Mucosa of rectum (tissue), 2 donors: Measurements from ENCODE around the gene CHMP4B.

Source experiments
- H3K27ac ChIP-seq, 2 donors: one replicate each; pipeline ENCODE4 v1.7.0; 2013; ENCODE audit warnings: inconsistent platforms in 2 of 2, low read depth in 2 of 2, low read length in 2 of 2
- H3K27me3 ChIP-seq, 2 donors: one replicate each; pipeline ENCODE4 v1.7.0; 2013; ENCODE audit warnings: low read length in 2 of 2; ENCODE audit not compliant: control insufficient read depth in 2 of 2, insufficient read depth in 2 of 2
- H3K36me3 ChIP-seq, 2 donors: one replicate each; pipeline ENCODE4 v1.7.0; 2013; ENCODE audit warnings: low read length in 2 of 2; ENCODE audit not compliant: control insufficient read depth in 2 of 2, insufficient read depth in 2 of 2
- H3K4me1 ChIP-seq, 2 donors: one replicate each; pipeline ENCODE4 v1.7.0; 2013; ENCODE audit warnings: low read length in 2 of 2, mild to moderate bottlenecking in 1 of 2; ENCODE audit not compliant: control insufficient read depth in 2 of 2, insufficient read depth in 2 of 2
- H3K4me3 ChIP-seq, 2 donors: one replicate each; pipeline ENCODE4 v1.7.0; 2013; ENCODE audit warnings: low read length in 2 of 2
- H3K9ac ChIP-seq, 2 donors: one replicate each; pipeline ENCODE4 v1.7.0; 2013; ENCODE audit warnings: low read length in 2 of 2, low read depth in 1 of 2, mild to moderate bottlenecking in 1 of 2
- H3K9me3 ChIP-seq, 2 donors: one replicate each; pipeline ENCODE4 v1.7.0; 2013; ENCODE audit warnings: low read length in 2 of 2; ENCODE audit not compliant: control insufficient read depth in 2 of 2
- donor health status: healthy.
- donor health status: Normal muscosa, but diverticular disease.

The CHMP4B gene

DNA sequence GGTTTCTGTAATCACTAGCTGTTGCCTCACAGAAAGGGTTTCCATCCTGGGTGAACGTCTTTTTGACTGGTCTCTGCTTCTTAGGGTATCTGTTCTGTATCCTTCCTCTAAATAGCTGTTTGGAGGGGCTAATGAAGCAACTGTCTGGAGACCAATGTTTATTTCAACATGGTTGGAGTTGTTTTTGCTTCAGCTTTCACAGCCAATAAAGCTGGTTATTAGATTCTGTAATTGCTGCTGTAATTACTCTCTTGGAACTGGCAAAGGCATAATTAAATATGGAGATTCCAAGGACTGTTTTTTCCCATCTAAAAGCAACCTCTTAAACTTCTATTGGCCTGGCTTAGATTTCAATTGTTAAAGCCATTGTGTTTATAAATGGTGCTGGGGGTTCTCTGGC is 31.9 kb downstream of the CHMP4B start:
- no peak overlapping the region for H3K27ac ChIP-seq
- no peaks in the 10 kb centered on the region for H3K9me3 ChIP-seq
- peaks cover 63 to 64% of the 10 kb centered on the region in 2 donors for H3K4me1 ChIP-seq

GRCh38 chr20:33843854-33844253 is 32.7 kb downstream of the CHMP4B start:
- no peak overlapping the region for H3K27ac ChIP-seq
- H3K9ac ChIP-seq: no peak overlapping the region
- no peaks in the 10 kb centered on the region for H3K27me3 ChIP-seq
- no peaks in the 10 kb centered on the region for H3K9me3 ChIP-seq
- H3K36me3 ChIP-seq: peaks cover 8 to 11% of the 10 kb centered on the region in 2 donors
- no peak overlapping the region for H3K4me3 ChIP-seq
- H3K4me1 ChIP-seq: peaks cover 55 to 56% of the 10 kb centered on the region in 2 donors

More for the DNA sequence above, 31.9 kb downstream of the CHMP4B start:
- no peak overlapping the region for H3K9ac ChIP-seq
- peak overlapping the region in 1 of 2 donors; percentile 21 for H3K4me3 ChIP-seq
- H3K36me3 ChIP-seq: peaks cover 3 to 5% of the 10 kb centered on the region in 2 donors
- H3K27me3 ChIP-seq: no peaks in the 10 kb centered on the region

DNA sequence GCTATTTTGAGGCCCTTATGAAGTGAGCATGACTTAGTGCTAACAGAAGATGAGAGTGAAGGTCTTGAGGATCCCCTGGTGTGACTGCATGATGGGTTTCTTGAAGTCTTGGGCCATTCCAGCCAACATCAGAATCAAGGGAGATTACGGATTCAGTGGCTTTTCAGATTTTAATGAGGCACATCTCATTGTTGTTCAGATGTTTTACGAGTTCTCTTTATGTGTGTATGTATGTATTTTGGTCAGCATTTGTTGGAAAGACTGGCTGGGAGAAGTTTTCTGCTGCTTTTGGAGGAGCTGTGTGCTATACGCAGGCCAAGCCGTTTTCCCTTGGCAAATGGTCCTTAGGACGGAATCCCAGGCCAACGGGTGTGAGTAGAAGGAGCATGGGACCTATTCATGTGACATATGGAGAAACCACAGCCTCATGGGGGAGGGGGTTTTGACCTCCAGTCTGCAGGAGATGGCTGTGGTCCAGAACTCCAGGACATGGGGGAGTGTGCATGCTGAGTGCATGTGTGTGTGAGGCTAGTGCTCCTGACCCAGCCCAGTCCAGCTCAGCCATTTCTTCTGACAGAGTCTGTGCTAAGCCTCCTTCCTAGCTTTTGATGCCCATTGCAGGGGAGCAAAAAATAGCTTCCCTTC is 35.3 kb downstream of the CHMP4B start:
- Histone ChIP-seq H3K9ac (no peak overlapping the region), H3K36me3 (peaks cover 27 to 29% of the 10 kb centered on the region in 2 donors), H3K27me3 (no peaks in the 10 kb centered on the region), H3K4me1 (peaks cover 32 to 33% of the 10 kb centered on the region in 2 donors), H3K4me3 (no peak overlapping the region), H3K9me3 (no peaks in the 10 kb centered on the region), H3K27ac (no peak overlapping the region)

- Histone ChIP-seq H3K36me3 (peaks cover 32 to 35% of the 10 kb centered on the region in 2 donors), H3K27ac (no peak overlapping the region), H3K9ac (no peak overlapping the region), H3K27me3 (no peaks in the 10 kb centered on the region), H3K9me3 (no peaks in the 10 kb centered on the region), H3K4me3 (no peak overlapping the region), H3K4me1 (peaks cover 29 to 32% of the 10 kb centered on the region in 2 donors)
Measured at GRCh38 chr20:33847006-33847405, 35.9 kb downstream of the CHMP4B start.

DNA sequence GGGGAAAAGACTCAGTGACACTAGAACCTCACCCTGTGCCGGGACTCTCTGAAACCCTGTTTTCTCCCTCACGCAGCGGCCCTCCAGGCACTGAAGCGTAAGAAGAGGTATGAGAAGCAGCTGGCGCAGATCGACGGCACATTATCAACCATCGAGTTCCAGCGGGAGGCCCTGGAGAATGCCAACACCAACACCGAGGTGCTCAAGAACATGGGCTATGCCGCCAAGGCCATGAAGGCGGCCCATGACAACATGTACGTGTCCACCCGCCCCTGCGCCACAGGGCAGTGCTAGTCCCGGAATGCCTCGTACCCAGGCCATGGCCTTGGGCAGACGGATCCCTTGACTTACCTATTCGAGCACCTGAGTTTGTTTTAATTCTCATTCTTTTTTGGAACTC is 37.2 kb downstream of the CHMP4B start:
- Histone ChIP-seq H3K9me3 (no peaks in the 10 kb centered on the region), H3K4me3 (no peak overlapping the region), H3K36me3 (peaks cover 46 to 48% of the 10 kb centered on the region in 2 donors), H3K9ac (no peak overlapping the region), H3K4me1 (peaks cover 18 to 19% of the 10 kb centered on the region in 2 donors), H3K27me3 (no peaks in the 10 kb centered on the region), H3K27ac (no peak overlapping the region)

DNA sequence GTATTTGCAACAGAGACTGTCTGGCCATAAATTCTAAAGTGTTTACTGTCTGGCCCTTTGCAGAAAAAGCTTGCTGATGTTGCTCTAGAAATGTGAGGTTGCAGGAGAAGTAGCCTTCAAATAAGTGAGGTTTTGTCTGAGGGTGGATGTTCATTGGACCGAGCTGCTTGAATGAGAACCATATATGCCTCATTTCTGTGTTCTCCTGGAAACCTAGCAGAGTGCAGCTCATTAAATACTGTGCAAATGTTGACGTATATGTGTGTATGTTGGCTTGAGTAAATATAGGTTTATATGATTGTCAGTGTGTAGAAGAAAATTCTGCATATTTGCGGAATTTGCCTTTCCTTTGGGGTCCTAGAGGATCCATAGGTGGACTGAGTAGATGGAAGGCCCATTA is 39.0 kb downstream of the CHMP4B start:
- H3K9ac ChIP-seq: no peak overlapping the region
- H3K27me3 ChIP-seq: no peaks in the 10 kb centered on the region
- no peak overlapping the region for H3K27ac ChIP-seq
- H3K36me3 ChIP-seq: peaks cover 63 to 65% of the 10 kb centered on the region in 2 donors
- no peaks in the 10 kb centered on the region for H3K9me3 ChIP-seq
- H3K4me1 ChIP-seq: peaks cover 7 to 11% of the 10 kb centered on the region in 2 donors
- H3K4me3 ChIP-seq: no peak overlapping the region

DNA sequence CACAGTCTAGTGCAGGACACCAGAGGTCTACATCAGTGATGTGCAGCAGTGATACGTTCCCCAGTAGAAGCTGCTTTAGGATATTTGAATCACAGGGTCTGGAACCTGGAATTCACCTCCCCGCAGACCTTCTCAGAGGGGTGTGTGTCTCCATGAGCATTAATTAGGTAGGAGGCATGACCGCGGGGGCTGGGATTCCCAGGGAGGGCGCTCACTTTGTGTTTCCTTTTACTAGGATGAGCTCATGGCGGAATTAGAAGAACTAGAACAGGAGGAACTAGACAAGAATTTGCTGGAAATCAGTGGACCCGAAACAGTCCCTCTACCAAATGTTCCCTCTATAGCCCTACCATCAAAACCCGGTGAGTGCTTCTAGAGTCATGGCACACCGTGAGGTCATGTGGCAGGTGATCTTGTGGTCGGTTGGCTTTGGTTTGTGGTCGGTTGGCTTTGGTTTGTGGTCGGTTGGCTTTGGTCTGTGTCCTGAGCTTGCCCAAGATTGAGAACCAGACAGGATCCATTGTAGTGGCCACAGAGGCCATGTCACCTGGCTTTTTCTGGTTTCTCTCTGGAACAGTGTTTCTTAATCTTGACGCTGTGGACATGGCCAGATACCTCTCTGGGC is 40.8 kb downstream of the CHMP4B start:
- H3K27ac ChIP-seq: no peak overlapping the region
- peaks cover 67 to 73% of the 10 kb centered on the region in 2 donors for H3K36me3 ChIP-seq
- peaks cover 0 to under 1% of the 10 kb centered on the region in 2 donors for H3K4me1 ChIP-seq
- H3K27me3 ChIP-seq: no peaks in the 10 kb centered on the region
- no peak overlapping the region for H3K9ac ChIP-seq
- H3K9me3 ChIP-seq: no peaks in the 10 kb centered on the region
- no peak overlapping the region for H3K4me3 ChIP-seq

DNA sequence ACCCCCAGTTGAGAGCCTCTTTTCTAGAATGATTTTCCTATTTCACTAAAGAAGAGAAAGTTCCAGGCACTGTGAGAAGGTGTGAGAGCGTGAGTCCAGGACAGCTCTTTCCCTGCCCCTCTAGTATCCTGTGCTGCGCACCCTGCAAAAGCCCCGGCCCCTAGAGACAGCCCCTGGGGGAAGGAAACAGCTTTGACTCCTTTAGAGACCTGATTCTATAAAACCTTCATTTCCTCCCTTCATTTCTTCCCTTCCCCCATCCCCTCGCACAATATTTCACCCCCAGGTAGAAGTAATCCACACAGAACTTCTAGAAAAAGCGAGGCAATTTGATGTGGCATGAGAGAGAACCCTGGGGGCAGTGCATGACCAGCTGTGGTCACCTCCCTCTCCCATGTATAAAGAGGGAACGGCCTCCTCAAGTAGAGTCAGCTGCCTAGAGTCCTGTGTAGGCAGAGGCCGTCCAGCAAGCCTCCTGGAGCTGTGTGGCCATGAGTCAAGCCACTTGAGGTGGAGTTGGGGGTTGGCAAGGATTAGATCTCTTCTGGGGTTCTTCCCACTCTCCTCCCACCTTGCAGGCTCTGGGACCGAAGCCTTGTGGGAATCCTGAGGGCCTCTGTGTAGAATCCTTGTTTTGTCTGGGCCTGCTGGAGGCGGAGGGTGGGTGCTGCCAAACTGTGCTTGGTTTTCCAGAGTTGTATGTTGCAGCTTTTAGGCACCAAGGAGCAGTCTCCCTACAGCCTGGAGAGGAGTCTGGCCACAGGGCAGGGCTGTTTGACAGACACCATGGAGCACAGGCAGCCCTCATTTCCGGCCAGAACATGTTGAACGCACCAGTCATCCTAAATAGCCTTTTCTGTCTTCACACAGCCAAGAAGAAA is 41.7 kb downstream of the CHMP4B start:
- Histone ChIP-seq H3K4me1 (no peaks in the 10 kb centered on the region), H3K4me3 (no peak overlapping the region), H3K36me3 (peaks cover 68 to 76% of the 10 kb centered on the region in 2 donors), H3K9me3 (no peaks in the 10 kb centered on the region), H3K9ac (no peak overlapping the region), H3K27me3 (no peaks in the 10 kb centered on the region), H3K27ac (no peak overlapping the region)

- Histone ChIP-seq H3K9ac (no peak overlapping the region), H3K4me3 (no peak overlapping the region), H3K27me3 (no peaks in the 10 kb centered on the region), H3K9me3 (no peaks in the 10 kb centered on the region), H3K4me1 (no peaks in the 10 kb centered on the region), H3K36me3 (peaks cover 66 to 79% of the 10 kb centered on the region in 2 donors), H3K27ac (no peak overlapping the region)
Measured at GRCh38 chr20:33853507-33853813, 42.3 kb downstream of the CHMP4B start.
